Activated CD4-positive, CD25-positive, alpha-beta regulatory T cell treated with anti-CD3 and anti-CD28 coated beads, Interleukin-2, amount 50 U/mL, for 24 hours (primary cell): ENCODE measurements around the gene QPRT.
"Not testable (repeated sequence)": the region's sequence is repeated elsewhere in the genome, so short reads cannot be mapped to it uniquely, and the experiment has no call there.

Source experiments
- ATAC-seq, 2 donors: fragments of 150-1000 bp; cut with Tn5 transposase; one replicate each; pipeline ENCODE4 v1.10.0; 2021; ENCODE audit warnings: mild to moderate bottlenecking in 1 of 2, moderate library complexity in 1 of 2

The QPRT gene

DNA sequence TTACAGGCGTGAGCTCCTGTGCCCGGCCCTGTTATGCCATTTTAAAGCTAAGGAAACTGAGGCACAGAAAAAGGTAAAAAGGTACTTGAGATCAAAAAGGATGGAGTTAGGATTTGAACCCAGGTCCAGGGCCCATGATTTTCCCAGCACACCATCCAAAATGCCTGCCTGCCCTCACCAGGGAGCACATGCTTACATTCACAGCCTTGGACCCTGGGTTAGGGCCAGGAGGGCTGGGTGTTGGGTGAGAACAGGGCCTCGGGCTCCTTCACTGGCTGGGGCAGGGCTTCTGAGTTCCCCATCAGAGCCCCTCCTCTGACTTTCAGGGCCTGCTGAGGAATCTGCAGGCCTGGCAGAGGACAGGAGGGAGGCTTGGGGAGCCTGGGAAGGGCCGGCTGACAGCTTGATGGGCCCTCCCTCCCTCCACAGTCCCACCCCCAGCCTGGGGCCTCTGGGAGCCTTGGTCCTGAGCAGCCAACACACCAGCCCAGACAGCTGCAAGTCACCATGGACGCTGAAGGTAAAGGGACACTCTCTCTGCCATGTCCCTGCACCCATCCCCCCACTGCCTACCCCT, at the start of gene QPRT:
Gene QPRT (plus strand): TSS at position 490 of the 577 bp plus-strand sequence. CDS start 18 bp downstream, at position 508.
- ATAC-seq, result no peak

DNA sequence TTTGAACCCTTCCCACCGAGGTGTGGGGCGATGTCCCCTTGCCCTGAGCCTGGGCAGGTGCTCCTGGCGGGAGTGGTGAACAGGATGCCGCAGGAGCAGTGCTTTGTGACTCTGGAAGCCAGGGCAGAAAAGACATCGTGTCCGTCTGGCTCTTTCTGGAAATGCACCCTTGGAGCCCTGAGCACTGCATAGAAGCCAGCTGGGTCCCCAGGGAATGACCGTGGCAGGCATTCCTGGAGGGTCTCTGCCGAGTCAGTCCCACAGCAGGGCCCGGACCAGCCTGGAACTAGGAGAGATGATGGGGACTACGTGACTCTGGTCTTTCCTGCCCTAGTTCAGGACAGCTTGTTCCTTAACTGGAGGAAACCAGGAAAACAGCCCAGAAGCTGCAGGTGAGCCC, 49.7 kb upstream of the QPRT start:
- ATAC-seq, result not testable (repeated sequence)

DNA sequence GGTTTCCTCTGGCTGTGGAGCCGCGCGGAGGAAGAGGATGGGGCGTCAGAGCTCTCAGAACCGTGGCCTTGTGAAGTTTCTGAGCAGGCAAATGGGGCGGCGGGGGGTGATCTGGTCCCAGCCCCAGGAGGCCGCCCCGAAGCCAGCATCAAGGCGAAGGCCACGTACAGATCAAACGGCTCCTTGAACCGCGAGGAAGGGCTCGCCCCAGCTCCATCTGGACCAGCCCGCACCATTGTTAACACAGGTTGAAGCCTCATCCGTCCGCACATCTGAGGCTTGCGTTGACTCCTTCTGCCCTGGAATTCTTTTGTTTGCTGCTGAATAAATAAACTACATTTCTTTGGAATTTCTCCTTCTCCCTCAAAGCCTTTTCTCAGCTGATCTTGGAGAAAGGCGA, 47.3 kb upstream of the QPRT start:
- ATAC-seq, result not testable (repeated sequence)

DNA sequence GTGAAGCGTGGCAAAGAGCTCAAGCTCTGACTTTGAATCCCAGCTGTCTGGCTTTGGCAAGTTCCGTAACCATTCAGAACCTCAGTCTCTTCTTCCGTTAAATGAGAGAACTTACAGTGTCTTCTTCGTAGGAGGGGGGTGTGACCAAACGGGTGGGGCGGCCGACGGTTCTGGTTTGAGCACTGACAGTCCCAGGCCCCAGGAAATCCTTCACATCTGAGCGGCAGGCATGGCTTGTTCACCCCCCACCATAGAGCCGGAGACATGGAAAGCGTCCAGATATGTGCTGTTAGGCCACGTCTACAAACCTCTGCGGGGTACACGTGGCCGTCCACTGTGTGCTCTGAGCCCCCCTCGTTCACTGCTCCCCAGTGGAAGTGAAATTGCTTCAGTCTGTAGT, 43.1 kb upstream of the QPRT start:
- not testable (repeated sequence) for ATAC-seq

DNA sequence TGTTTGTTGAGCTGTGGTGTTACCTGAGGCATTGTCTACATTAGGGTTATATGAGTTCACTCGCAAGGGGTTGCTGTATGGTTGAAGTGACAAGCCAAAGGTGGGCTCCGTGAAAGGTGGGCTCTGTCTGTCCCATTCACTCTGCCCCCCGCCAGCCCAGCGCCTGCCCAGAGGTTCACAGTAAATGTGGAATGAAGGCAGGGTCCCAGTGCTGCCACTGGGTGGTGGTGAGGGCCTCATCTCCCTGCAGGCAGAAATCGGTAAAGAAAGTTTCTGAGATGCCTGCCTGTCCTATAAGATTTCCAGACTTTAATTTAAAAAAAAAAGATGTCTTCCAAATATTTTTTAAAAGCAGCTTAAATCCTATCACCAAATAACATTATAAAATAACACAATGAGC, 42.6 kb upstream of the QPRT start:
- peak in 1 of 2 donors; percentile 36 for ATAC-seq

DNA sequence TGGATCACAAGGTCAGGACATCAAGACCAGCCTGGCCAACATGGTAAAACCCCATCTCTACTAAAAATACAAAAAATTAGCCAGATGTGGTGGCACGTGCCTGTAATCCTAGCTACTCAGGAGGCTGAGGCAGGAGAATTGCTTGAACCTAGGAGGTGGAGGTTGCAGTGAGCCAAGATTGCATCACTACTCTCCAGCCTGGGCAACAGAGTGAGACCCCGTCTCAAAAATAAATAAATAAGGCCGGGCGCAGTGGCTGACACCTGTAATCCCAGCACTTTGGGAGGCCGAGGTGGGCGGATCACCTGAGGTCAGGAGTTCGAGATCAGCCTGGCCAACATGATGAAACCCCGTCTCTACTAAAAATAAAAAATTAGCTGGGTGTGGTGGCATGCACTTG, 40.2 kb upstream of the QPRT start:
- ATAC-seq, result not testable (repeated sequence)

DNA sequence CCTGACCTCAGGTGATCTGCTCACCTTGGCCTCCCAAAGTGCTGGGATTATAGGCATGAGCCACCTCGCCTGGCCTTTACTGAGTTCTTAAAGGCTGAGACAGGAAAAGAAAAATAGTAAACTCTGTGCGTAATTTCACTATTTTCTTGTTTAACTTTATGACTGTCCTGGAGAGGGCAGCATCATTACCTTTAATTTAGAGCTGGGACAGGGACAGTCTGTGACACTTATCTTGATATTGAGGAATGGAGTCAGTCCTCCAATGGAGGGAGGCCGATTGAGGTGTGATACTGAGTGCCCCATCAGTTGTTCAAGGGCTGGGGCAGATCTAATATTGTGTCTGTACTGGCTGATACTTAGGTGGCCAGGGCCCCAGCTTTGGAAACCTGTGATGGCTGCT, 37.4 kb upstream of the QPRT start:
- ATAC-seq, result peak; percentile 42 to 57

DNA sequence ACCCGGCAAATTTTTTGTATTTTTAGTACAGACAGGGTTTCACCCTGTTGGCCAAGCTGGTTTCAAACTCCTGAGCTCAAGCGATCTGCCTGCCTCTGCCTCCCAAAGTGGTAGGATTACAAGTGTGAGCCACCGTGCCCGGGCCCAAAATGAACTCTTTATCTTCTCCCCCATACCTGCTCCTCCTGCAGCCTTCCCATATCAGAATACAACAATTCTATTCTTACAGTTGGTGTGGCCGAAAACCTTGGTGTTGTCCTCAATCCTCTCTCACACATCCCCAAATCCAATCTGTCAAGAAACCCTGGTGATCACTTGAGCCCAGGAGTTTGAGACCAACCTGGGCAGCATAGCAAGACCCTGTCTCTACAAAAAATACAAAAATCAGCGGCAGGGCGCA, 35.4 kb upstream of the QPRT start:
- no peak for ATAC-seq

DNA sequence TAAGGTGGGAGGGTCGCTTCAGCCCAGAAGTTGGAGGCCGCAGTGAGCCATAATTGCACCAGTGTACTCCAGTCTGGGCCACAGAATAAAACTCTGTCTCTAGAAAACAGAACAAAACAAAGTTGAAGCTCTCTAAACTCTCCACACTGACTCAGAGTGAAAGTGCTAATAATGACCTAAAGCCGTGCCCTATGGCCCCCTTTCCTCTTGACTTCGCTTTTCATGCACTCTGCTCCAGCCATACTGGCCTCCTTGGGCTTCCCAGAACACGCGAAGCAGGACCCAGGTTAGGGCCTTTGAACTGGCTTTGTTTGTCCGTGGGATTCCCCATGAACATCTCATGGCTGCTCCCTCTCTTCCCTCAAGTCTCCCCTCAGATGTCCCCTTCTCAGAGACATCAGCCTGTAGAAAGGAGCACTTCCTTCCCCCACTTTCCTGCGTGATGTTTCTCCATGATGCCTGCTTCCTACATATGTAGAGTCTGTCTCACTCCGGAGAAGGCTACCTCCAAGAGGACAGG, 34.6 kb upstream of the QPRT start:
- peak in 1 of 2 donors; percentile 55 for ATAC-seq

DNA sequence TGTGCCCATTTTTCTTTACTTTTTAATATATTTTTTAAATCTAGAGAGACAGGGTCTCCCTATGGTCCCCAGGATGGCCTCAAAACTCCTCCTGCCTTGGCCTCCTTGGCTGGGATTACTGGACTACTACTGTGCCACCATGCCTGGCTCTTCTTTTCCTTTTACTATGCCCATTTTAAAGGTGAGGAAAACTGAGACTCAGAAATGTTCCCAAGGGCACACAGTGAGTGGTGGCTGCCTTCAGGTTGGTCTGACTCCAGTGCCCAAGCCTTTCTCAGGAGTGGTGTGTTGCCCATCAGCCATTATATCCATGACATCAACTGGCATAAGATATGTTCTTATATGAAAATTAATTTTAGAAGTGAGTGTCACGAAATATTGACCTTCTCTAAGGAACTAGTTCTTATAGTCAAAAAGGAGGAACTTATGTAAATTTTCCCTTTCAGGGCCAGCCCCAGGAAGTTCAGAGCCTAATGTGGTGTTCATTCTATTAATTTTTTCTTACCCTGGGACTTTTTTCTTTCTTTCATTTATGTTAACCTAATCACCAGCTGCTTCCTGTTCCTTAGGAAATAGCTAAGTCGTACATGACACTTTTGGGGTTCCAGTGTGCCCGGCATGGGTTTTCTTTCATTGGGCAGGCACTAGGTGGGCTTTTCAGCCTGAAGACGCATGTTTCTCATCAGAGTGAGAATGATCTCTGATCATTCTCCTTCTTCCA, 33.8 kb upstream of the QPRT start:
- ATAC-seq, result peak in 1 of 2 donors; percentile 36

DNA sequence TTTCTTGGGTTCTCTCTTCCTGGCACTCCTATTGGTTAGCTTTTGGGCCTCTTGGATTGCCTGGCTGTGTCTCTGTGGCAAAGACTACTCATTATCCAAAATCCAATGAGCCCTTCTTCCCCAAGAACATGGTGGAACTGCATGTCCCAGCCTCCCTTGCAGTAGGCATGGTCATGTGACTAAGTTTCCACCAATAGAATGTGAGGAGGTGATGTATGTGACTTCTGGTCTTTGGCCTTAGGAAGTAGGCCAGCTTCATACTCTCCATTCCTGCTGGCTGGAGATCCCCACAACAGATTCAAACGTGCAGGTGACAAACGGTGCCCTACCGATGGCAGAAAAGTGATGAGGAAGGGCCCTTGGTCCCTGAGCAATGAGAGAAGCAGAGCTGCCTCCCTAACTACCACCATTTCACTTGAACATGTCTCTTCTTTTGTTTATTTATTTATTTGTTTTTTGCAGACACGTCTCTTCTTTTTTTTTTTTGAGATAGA, 33.2 kb upstream of the QPRT start:
- ATAC-seq, result peak; percentile 49 to 58

DNA sequence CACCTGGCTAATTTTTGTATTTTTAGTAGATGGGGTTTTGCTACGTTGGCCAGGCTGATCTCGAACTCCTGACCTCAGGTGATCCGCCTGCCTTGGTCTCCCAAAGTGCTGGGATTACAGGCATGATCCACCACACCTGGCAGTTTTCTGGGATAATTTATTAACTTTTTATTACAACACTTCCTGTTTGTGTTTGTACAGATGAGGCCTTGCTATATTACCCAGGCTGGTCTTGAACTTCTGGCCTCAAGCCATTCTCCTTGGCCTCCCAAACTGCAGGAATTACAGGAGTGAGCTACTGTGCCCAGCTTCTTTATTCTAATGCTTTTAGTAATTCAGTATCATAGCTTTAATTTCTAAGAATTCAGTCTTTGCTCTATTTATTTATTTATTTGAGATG, 32.0 kb upstream of the QPRT start:
- ATAC-seq, result no peak

DNA sequence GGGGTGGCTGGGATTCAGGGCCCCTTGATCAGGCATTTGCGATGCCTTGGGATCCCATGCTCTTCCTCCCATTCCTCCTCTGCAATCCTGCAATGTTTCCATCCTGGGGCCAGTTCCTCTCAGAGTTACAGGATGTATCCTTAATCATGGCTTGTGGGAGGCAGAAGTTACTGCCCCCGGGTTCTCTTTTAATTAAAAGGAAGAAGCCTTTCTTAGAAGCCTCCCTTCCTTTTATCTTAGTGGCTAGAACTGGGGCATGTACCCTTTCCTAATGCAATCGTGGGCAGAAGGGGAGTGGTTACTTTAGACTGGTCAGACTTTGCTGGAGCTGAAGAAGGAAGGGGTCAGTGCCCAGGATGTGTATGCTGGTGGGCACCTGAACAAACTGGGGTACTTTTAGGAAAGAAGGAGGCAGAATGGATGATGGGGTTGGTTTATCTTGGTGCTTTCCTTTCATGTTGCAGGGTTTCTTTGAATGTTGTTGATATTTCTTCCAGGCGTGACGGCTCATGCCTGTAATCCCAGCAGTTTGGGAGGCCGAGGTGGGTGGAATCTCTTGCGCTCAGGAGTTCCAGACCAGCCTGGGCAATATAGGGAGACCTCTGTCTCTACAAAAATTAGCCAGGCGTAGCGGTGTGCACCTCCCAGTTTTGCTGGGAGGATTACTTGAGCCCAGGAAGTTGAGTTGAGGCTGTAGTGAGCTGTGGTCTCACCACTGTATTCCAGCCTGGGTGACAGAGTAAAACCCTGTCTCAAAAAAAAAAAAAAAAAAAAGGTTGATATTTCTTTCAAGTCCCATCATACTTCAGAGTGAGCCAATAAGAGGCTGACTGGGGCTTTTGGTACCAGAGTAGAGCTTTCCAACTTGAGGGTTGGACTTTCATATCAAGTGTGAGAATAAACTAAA, 29.1 kb upstream of the QPRT start:
- ATAC-seq, result no peak

DNA sequence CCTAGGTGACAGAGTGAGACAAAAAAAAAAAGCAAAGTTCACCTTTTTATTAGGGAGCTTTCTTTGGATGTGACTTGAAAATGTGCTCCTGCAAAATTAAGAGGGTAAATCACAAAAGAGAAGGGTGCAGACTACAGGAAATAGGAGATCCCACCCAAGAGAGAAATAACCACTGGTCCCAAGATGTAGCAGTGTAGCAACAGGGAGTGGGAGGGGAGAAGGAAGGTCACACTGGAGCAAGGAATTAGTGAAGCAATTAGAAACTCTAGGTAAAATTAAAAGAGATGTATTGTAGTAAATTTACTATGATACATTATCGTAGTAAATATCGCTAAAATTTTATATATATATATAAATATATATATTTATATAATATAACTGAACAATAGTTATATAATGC, 28.2 kb upstream of the QPRT start:
- no peak for ATAC-seq

DNA sequence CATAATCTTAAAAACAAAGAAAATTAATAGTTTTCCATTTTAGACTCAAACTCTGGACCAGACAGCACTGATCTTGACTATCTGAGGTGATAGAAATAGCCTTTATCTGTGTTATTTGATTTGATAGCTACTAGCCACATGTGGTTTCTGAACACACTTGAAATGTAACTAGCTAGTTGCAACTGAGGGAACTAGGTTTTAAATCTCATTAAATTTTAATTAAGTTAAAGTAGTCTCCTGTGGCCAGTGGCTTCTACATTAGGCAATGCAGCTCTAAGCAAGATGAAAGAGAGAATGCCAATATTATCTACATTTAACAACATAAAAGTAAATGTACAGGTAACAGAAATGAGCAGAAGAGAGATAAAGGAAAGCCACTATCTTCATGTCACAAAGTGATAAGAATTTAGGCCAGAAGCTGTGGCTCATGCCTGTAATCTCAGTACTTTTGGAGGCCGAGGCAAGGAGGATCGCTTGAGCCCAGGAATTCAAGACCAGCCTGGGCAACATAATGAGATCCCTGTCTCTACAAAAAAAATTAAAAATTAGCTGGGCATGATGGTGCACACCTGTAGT, 27.1 kb upstream of the QPRT start:
- no peak for ATAC-seq

DNA sequence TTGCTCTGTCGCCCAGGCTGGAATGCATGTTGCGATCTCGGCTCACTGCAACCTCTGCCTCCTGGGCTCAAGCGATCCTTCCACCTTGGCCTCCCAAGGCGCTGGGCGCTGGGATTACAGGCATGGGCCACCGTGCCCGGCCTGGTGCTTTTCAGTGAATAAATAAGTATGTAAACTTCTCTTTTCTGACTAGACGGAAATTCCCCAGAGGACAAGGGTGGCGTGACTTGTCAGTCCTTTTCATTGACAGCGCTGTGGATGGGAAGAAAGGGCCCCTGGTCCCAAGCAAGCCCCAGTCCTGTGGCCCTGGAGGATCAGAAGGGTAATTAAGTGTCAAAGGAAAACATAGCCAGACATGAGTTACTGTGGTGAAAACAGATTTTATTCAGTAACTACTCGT, 25.5 kb upstream of the QPRT start:
- ATAC-seq, result no peak

DNA sequence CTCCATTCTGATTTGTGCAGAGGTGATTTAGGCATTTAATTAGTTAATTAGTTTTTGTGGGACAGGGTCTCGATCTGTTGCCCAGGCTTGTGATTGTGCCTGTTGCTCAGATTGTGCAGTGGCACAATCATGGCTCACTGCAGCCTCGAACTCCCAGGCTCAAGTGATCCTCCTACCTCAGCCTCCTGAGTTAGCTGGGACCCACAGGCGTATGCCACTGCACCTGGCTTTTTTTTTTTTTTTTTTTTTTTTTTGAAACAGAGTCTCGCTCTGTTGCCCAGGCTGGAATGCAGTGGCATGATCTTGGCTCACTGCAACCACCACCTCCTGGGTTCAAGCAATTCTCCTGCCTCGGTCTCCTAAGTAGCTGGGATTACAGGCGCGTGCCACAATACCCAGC, 25.1 kb upstream of the QPRT start:
- not testable (repeated sequence) for ATAC-seq

DNA sequence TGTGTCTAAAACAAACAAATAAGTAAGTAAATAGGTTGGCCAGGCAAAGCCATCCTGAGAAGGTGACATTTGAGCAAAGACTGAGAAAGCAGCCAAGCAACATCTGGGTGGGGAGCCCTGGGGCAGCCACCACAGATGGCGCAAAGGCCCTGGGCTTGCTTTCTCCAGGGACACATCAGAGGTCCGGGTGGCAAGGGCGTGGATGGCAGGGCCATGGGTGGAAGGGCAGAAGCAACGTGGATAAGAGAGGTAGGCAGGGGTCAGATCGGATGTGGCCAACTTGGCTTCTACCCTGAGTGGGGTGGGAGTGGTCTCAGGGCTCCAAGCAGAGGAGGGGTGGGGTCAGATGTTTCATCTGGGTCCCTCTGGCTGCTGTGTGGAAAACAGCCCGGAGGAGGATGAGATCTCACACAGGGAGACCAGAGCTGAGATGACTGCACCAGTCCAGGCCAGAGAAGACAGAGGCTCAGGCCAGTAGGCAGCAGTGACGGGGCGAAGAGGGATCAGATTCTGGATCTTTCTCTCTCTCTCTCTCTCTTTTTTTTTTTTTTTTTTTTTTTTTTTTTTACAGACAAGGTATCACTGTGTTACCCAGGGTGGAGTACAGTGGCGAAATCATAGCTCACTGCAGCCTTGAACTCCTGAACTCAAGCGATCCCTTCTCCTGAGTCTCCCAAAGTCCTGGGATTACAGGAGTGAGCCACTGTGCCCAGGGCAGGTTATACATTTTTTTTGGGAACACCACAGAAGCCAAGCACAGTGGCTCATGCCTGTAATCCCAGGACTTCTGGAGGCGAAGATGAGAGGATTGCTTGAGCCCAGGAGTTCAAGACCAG, 22.1 kb upstream of the QPRT start:
- ATAC-seq, result no peak

DNA sequence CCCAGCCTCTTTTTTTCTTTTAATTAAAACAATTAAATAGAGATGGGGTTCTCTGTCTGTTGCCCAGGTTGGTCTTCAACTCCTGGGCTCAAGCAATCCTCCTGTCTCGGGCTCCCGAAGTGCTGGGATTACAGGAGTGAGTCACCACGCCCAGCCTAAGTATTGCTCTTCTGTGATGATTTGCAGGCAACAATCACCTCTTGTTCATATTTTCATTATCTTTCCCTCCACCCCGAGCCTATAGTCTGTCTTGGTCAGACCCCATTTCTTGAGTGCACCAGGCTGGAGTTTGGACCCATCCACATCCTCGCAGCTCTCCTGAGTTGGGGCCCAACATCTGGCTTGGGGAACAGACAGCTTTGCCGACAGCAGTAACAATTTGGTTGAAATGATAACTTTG, 20.3 kb upstream of the QPRT start:
- no peak for ATAC-seq

DNA sequence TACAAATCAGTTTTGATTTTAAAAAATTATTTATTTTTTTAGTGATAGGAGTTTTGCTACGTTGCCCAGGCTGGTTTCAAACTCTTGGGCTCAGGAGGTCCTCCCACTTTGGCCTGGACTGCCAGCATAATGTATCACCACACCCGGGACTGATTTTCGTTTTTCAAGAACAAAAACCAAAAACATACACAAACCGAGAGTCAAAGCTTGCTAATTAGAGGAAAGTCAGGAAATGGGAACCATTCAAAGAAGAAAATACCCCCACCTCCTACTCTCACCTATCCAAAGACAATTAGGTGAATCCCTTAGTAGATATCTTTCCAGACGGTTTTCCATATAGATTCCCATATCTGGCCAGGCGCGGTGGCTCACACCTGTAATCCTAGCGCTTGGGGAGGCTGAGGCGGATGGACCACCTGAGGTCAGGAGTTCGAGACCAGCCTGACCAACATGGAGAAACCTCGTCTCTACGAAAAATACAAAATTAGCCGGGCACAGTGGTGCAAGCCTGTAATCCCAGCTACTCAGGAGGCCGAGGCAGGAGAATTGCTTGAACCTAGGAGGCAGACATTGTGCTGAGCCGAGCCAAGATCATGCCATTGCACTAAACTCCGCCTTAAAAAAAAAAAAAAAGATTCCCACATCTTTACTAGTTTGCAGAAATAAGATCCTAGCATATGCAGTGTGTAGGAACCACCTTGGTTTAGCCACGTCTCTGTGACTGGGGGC, 16.8 kb upstream of the QPRT start:
- ATAC-seq, result no peak

DNA sequence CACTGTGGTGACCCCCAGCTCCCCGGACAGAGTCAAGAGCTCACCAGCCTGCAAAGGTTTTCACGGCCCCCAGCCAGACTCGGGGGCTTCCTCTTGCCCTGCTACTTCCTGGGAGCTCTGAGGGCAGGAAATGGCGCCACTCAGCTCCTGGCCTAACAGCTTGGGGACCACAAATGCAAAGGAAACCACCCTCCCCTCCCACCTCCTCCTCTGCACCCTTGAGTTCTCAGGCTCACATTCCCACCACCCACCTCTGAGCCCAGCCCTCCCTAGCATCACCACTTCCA, 16.3 kb upstream of the QPRT start:
- no peak for ATAC-seq
